ENCODE measurements around the gene SHISA6.

Gene SHISA6

GRCh38 chr17:11404431-11405276 is 163.6 kb downstream of the SHISA6 start:
- DNase-seq (ENCODE audit: low read depth): no peak
- TF ChIP-seq CTCF (conservative IDR thresholded peaks at IDR 0.05; ENCODE audit: low read depth, low read length): no peak
- no peak overlapping the region for H3K4me3 ChIP-seq (ENCODE audit: low read depth, low read length)

GRCh38 chr17:11406716-11407115 is 165.7 kb downstream of the SHISA6 start:
- no peak overlapping the region for H3K4me3 ChIP-seq (ENCODE audit: low read depth, low read length)
- TF ChIP-seq CTCF (conservative IDR thresholded peaks at IDR 0.05; ENCODE audit: low read depth, low read length): no peak
- DNase-seq (ENCODE audit: low read depth): no peak

GRCh38 chr17:11412654-11413053 is 171.6 kb downstream of the SHISA6 start:
- no peak for TF ChIP-seq CTCF (conservative IDR thresholded peaks at IDR 0.05; ENCODE audit: low read depth, low read length)
- H3K4me3 ChIP-seq (ENCODE audit: low read depth, low read length): no peak overlapping the region
- DNase-seq (ENCODE audit: low read depth): no peak

- no peak for DNase-seq (ENCODE audit: low read depth)
- no peak for TF ChIP-seq CTCF (conservative IDR thresholded peaks at IDR 0.05; ENCODE audit: low read depth, low read length)
Measured at GRCh38 chr17:11418342-11418741, 177.3 kb downstream of the SHISA6 start.

GRCh38 chr17:11430751-11431150 is 189.7 kb downstream of the SHISA6 start:
- TF ChIP-seq CTCF (conservative IDR thresholded peaks at IDR 0.05; ENCODE audit: low read depth, low read length): no peak
- H3K4me3 ChIP-seq (ENCODE audit: low read depth, low read length): no peak overlapping the region
- DNase-seq (ENCODE audit: low read depth): no peak

More at GRCh38 chr17:11418342-11418741, 177.3 kb downstream of the SHISA6 start:
- no peak overlapping the region for H3K4me3 ChIP-seq (ENCODE audit: low read depth, low read length)

- no peak overlapping the region for H3K4me3 ChIP-seq (ENCODE audit: low read depth, low read length)
- DNase-seq (ENCODE audit: low read depth): no peak
- TF ChIP-seq CTCF (conservative IDR thresholded peaks at IDR 0.05; ENCODE audit: low read depth, low read length): no peak
Measured at GRCh38 chr17:11438673-11439072, 197.7 kb downstream of the SHISA6 start.

GRCh38 chr17:11441004-11441403 is 200.0 kb downstream of the SHISA6 start:
- no peak for TF ChIP-seq CTCF (conservative IDR thresholded peaks at IDR 0.05; ENCODE audit: low read depth, low read length)
- no peak overlapping the region for H3K4me3 ChIP-seq (ENCODE audit: low read depth, low read length)

More at GRCh38 chr17:11441004-11441403, 200.0 kb downstream of the SHISA6 start:
- DNase-seq (ENCODE audit: low read depth): no peak
